Measurements from ENCODE around the gene AP4M1.

DNA sequence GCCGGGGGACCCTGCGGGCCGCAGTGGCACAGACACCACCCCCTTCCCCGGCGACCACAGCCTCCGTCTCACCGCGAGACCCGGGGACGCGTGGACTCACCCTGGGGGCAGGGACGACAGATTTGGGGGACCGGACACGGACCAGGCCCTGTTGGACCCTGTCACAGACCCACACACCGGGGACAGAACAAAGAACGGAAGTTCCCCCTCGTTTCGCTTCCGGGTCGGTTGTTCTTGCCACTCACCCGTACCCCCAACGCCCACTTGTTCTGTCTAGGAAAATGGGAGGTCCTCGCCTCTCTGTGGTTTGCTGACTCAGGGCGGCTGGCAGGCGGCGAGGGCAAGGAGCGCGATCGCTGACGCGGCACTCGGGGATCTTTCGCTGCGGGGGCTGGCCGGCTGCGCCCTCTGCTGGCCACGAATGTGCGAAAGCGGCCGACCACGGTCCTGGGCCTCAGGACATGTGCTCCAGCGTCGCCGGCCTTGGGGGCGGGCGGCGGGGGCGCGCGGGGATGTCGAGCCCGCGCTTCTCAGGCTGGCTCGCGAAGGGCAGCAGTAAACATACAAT is 19.8 kb upstream of the AP4M1 start, which contains the start of gene ZNF3:
- TF ChIP-seq, protein P1, sequence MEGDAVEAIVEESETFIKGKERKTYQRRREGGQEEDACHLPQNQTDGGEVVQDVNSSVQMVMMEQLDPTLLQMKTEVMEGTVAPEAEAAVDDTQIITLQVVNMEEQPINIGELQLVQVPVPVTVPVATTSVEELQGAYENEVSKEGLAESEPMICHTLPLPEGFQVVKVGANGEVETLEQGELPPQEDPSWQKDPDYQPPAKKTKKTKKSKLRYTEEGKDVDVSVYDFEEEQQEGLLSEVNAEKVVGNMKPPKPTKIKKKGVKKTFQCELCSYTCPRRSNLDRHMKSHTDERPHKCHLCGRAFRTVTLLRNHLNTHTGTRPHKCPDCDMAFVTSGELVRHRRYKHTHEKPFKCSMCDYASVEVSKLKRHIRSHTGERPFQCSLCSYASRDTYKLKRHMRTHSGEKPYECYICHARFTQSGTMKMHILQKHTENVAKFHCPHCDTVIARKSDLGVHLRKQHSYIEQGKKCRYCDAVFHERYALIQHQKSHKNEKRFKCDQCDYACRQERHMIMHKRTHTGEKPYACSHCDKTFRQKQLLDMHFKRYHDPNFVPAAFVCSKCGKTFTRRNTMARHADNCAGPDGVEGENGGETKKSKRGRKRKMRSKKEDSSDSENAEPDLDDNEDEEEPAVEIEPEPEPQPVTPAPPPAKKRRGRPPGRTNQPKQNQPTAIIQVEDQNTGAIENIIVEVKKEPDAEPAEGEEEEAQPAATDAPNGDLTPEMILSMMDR (conservative IDR thresholded peaks at IDR 0.05; ENCODE audit: low read length) = peak; percentile 77
- TF ChIP-seq EZH2phosphoT487 (IDR thresholded peaks at IDR 0.05; ENCODE audit: borderline replicate concordance) = no peak

All from Loucy (cell line).